K562 (cell line): Measurements from ENCODE around the gene ACTA2. TPM values are rescaled to one million over a fixed set of nuclear protein-coding genes. Genes with fewer than 3 reads are reported as not detected.

Source experiments
- ATAC-seq: fragments of 200-7000 bp; cut with Tn5 transposase; 3 replicates; pipeline ENCODE4 v1.9.1; 2020; ENCODE audit warnings: moderate library complexity
- BruUV-seq: library from RNA; stranded (reverse); fragments of 400-500 nt; replicated peaks from 2 replicates; lab custom pipeline; 2021; lab: Mats Ljungman, UMichigan
- CTCF ChIA-PET: fragments of 300-600 bp; formaldehyde crosslinking; extraction: SDS; loops from one replicate; lab custom pipeline; 2021; ENCODE audit warnings: low intra/inter-chr PET ratio; lab: Yijun Ruan, JAX
- POLR2A ChIA-PET: fragments of 300-600, 350-650 bp; sonication (Branson Sonifier 250); formaldehyde crosslinking; extraction: SDS; loops from one replicate; lab custom pipeline; 2021; ENCODE audit warnings: antibody characterized with exemption, inconsistent platforms; lab: Yijun Ruan, JAX
- DNase-seq, 4 experiments: peaks; one replicate each; pipeline versions ENCODE4 v3.0.0 to v3.0.0-alpha.2; 2011 to 2018; ENCODE audit warnings: low spot score in 3 of 4, mixed read lengths in 3 of 4; ENCODE audit errors: extremely low read depth in 1 of 4
- FAIRE-seq: peaks from 2 replicates; lab custom pipeline; 2011; peaks lifted over from hg19 to GRCh38; lab: Jason Lieb, UNC
- H2AFZ ChIP-seq: 2 replicates; pipeline ENCODE4 v1.6.0; 2011; ENCODE audit warnings: low read depth, low read length, control low read depth, inconsistent platforms
- H3K27ac ChIP-seq: fragments of 200-600 bp; 3 replicates; pipeline ENCODE4 v1.8.0; 2011; ENCODE audit warnings: low read depth, mild to moderate bottlenecking, control low read depth, inconsistent platforms, low read length, moderate library complexity, mixed read lengths; ENCODE audit errors: extremely low read depth
- H3K27me3 ChIP-seq, 2 experiments: fragments of 300-600 bp in 1 of 2; 2 replicates in 1 of 2; 3 replicates in 1 of 2; pipeline versions ENCODE4 v1.6.0 to v1.8.0; 2011; ENCODE audit warnings: inconsistent platforms in 2 of 2, low read length in 2 of 2, mild to moderate bottlenecking in 1 of 2, mixed read lengths in 1 of 2, moderate library complexity in 1 of 2; ENCODE audit not compliant: control insufficient read depth in 2 of 2, insufficient read depth in 2 of 2
- H3K36me3 ChIP-seq: fragments of 300-600 bp; 3 replicates; pipeline ENCODE4 v1.8.0; 2011; ENCODE audit warnings: mild to moderate bottlenecking, low read length, inconsistent platforms; ENCODE audit not compliant: control insufficient read depth, insufficient read depth
- H3K4me1 ChIP-seq, 2 experiments: fragments of 200-600 bp in 1 of 2; replicated peaks in 1 of 2; 2 replicates in 1 of 2; 3 replicates in 1 of 2; pipeline versions ENCODE4 v1.5.1 to v1.8.0; 2011; ENCODE audit warnings: inconsistent platforms in 2 of 2, low read length in 2 of 2, mild to moderate bottlenecking in 1 of 2, mixed read lengths in 1 of 2, moderate library complexity in 1 of 2; ENCODE audit not compliant: control insufficient read depth in 2 of 2, insufficient read depth in 2 of 2
- H3K4me2 ChIP-seq: 2 replicates; pipeline ENCODE4 v1.6.1; 2011; ENCODE audit warnings: low read length, control low read depth, inconsistent platforms, mixed read lengths; ENCODE audit not compliant: insufficient read depth
- H3K4me3 ChIP-seq: fragments of 200-600 bp; sonication (generic), shearing (Covaris generic); 2 replicates; pipeline ENCODE4 v1.5.1; 2016; ENCODE audit warnings: control low read depth, inconsistent platforms
- H3K79me2 ChIP-seq: fragments of 200-600 bp; 3 replicates; pipeline ENCODE4 v1.8.0; 2011; ENCODE audit warnings: low read length, inconsistent platforms; ENCODE audit not compliant: control insufficient read depth, insufficient read depth
- H3K9ac ChIP-seq, 2 experiments: 2 replicates each; pipeline versions ENCODE4 v1.6.0 to v1.6.1; 2011; ENCODE audit warnings: low read depth in 2 of 2, low read length in 2 of 2, control low read depth in 1 of 2, inconsistent platforms in 1 of 2, mild to moderate bottlenecking in 1 of 2, mixed read lengths in 1 of 2; ENCODE audit not compliant: insufficient read depth in 1 of 2
- H3K9me1 ChIP-seq: one replicate; pipeline ENCODE4 v1.6.0; 2011; ENCODE audit warnings: inconsistent platforms, mild to moderate bottlenecking, low read length, moderate library complexity; ENCODE audit not compliant: control insufficient read depth, insufficient read depth
- H3K9me3 ChIP-seq: replicated peaks from 2 replicates; pipeline ENCODE4 v1.5.1; 2011; ENCODE audit warnings: low read depth, low read length, inconsistent platforms; ENCODE audit not compliant: control insufficient read depth, insufficient read depth
- H4K20me1 ChIP-seq: replicated peaks from 2 replicates; pipeline ENCODE4 v1.6.1; 2011; ENCODE audit warnings: low read length, inconsistent platforms, mixed read lengths; ENCODE audit not compliant: control insufficient read depth, insufficient read depth
- CTBP1 ChIP-seq: fragments of 450-650 bp; IDR thresholded peaks from 2 replicates; pipeline ENCODE4 v1.6.1; 2016; ENCODE audit warnings: borderline replicate concordance
- EGR1 ChIP-seq: fragments of 450-650 bp; conservative IDR thresholded peaks from 2 replicates; pipeline ENCODE4 v1.6.1; 2017; ENCODE audit warnings: mild to moderate bottlenecking
- GATAD2A ChIP-seq: fragments of 450-650 bp; IDR thresholded peaks from 2 replicates; pipeline ENCODE4 v1.6.1; 2017
- GTF2A2 ChIP-seq: IDR thresholded peaks from 2 replicates; pipeline ENCODE4 v1.6.1; 2016; ENCODE audit warnings: mild to moderate bottlenecking, missing genetic modification characterization, missing compliant biosample characterization
- KAT2B ChIP-seq: IDR thresholded peaks from one replicate; pipeline ENCODE4 v1.6.1; 2012; ENCODE audit warnings: low read depth, mild to moderate bottlenecking, control low read depth, inconsistent platforms, low read length, moderate library complexity
- NCOA6 ChIP-seq: fragments of 450-650 bp; IDR thresholded peaks from 2 replicates; pipeline ENCODE4 v1.6.1; 2017; ENCODE audit warnings: mild to moderate bottlenecking
- NONO ChIP-seq, 2 experiments: fragments of 200-400 bp in 1 of 2; fragments of 450-650 bp in 1 of 2; formaldehyde crosslinking in 1 of 2; IDR thresholded peaks; 2 replicates each; pipeline ENCODE4 v1.6.1; 2017; ENCODE audit warnings: low read depth in 2 of 2, mild to moderate bottlenecking in 2 of 2, moderate library complexity in 2 of 2, low read length in 1 of 2
- POLR3A ChIP-seq: IDR thresholded peaks from 2 replicates; pipeline ENCODE4 v1.6.1; 2011; ENCODE audit warnings: borderline replicate concordance, mild to moderate bottlenecking, moderate library complexity; ENCODE audit not compliant: insufficient read length, insufficient read depth; ENCODE audit errors: extremely low read depth
- RB1 ChIP-seq: fragments of 450-650 bp; IDR thresholded peaks from 2 replicates; pipeline ENCODE4 v1.6.1; 2017; ENCODE audit warnings: low read depth, mild to moderate bottlenecking
- SUPT5H ChIP-seq: fragments of 450-650 bp; IDR thresholded peaks from 2 replicates; pipeline ENCODE4 v1.6.1; 2016
- ZNF184 ChIP-seq: sonication (generic); formaldehyde crosslinking; IDR thresholded peaks from 2 replicates; pipeline ENCODE4 v1.5.0; 2020; ENCODE audit warnings: missing genetic modification reagents
- ZNF212 ChIP-seq: fragments of 450-650 bp; formaldehyde crosslinking; IDR thresholded peaks from 2 replicates; pipeline ENCODE4 v1.4.0; 2020; ENCODE audit warnings: mild to moderate bottlenecking
- ZNF444 ChIP-seq: fragments of 250-450 bp; sonication (Bioruptor Pico); IDR thresholded peaks from 2 replicates; pipeline ENCODE4 v1.4.0; 2020; ENCODE audit warnings: mild to moderate bottlenecking, moderate library complexity
- ZNF586 ChIP-seq: fragments of 450-650 bp; formaldehyde crosslinking; conservative IDR thresholded peaks from 2 replicates; pipeline ENCODE4 v1.4.0; 2020; ENCODE audit warnings: mild to moderate bottlenecking, moderate library complexity
- WGBS: fragments of 100-300 bp; shearing (Covaris generic); methylation state at CpG from one replicate; pipeline ENCODE4 v1.1.6; 2016; ENCODE audit warnings: low coverage, mixed read lengths; ENCODE audit not compliant: insufficient coverage; ENCODE audit errors: missing lambda C conversion rate; 5-methylcytosine and 5-hydroxymethylcytosine counted together
- in situ Hi-C: fragments of 300-500 bp; cut with MboI; formaldehyde crosslinking; loops from 4 replicates; pipeline ENCODE4 v1.15.0; 2018; ENCODE audit warnings: inconsistent platforms, mixed read lengths
- intact Hi-C: fragments of 100-400 bp; cut with micrococcal nuclease; formaldehyde crosslinking; loops from 2 replicates; pipeline ENCODE4 v1.14.2; 2022
- polyA plus RNA-seq, 8 experiments: library from polyadenylated mRNA; depleted of rRNA in 4 of 8; stranded (reverse) in 5 of 8; unstranded in 3 of 8; fragments of >200 nt; fragmentation: Nextera tagmentation in 2 of 8; fragmentation: Illumina TruSeq in 1 of 8; extraction: Ambion mirVana in 2 of 8; extraction: Trizol in 1 of 8; gene quantifications; 2 replicates each; pipeline versions ENCODE4 v1.2.1 to v1.2.3, GENCODE V29; 2011 to 2014; ENCODE audit warnings: inconsistent platforms in 1 of 8, missing spikeins in 1 of 8
- total RNA-seq, 7 experiments: library from RNA; depleted of rRNA in 6 of 7; stranded (reverse); fragments of >200 nt in 6 of 7; fragmentation: Illumina TruSeq in 2 of 7; extraction: Trizol in 2 of 7; gene quantifications; 2 replicates each; pipeline versions ENCODE4 v1.2.1 to v1.2.3, GENCODE V29; 2011 to 2021; ENCODE audit warnings: low replicate concordance in 1 of 7
- TF ChIP-seq, protein P1 (sequence below): fragments of 250-450 bp; sonication (Bioruptor Pico); IDR thresholded peaks from 2 replicates; pipeline ENCODE4 v1.4.0; 2020

ACTA2 gene
- total and polyA plus RNA-seq, 9 of the 15 experiments (the other 6 are each of a cell fraction or from before 2014, with no cell fraction given): 0.15 to 1.0 (median 0.38) TPM; not detected in 3

GRCh38 chr10:88928254-88928653, 24.3 kb downstream of the ACTA2 start:
- no peak overlapping the region for H3K4me2 ChIP-seq
- POLR2A ChIA-PET: no interaction called here
- DNase-seq (no peak), ATAC-seq (no peak), FAIRE-seq (no peak)
- no TSS peak for BruUV-seq
- H4K20me1 ChIP-seq: no peaks in the 10 kb centered on the region
- CTCF ChIA-PET: interaction anchor here (0.7 kb wide), 1 partner anchor 887 kb away, joined by 3 read pairs; no protein-coding TSS in a partner anchor
- H3K79me2 ChIP-seq: no peaks in the 10 kb centered on the region
- no peak overlapping the region for H3K27ac ChIP-seq
- TF ChIP-seq ZNF184 (CRISPR knock-in tag) (no peak), POLR3A (no peak), ZNF212 (CRISPR knock-in tag) (no peak), GATAD2A (no peak), ZNF444 (no peak), ZNF586 (CRISPR knock-in tag) (no peak), CTBP1 (no peak), NCOA6 (no peak)
- no peaks in the 10 kb centered on the region for H3K27me3 ChIP-seq
- no peak overlapping the region for H3K4me3 ChIP-seq
- in situ Hi-C loops (no loop called here), intact Hi-C loops (no loop called here)
- H3K9me3 ChIP-seq: no peaks in the 10 kb centered on the region
- H3K36me3 ChIP-seq: no peaks in the 10 kb centered on the region
- no peak overlapping the region for H2AFZ ChIP-seq
- no peaks in the 10 kb centered on the region for H3K4me1 ChIP-seq
- 6% methylated on average over 2 of the region's 2 CpGs for WGBS
- H3K9me1 ChIP-seq: no peaks in the 10 kb centered on the region
- H3K9ac ChIP-seq: no peak overlapping the region

GRCh38 chr10:88927416-88927690, 25.2 kb downstream of the ACTA2 start:
- no peak overlapping the region for H3K4me3 ChIP-seq
- no peaks in the 10 kb centered on the region for H3K4me1 ChIP-seq
- whole genome bisulfite sequencing: 0% methylated on average over 2 of the region's 2 CpGs
- no peaks in the 10 kb centered on the region for H3K9me1 ChIP-seq
- no peak for ATAC-seq
- no peaks in the 10 kb centered on the region for H3K27me3 ChIP-seq
- no peak overlapping the region for H3K9ac ChIP-seq
- no peak overlapping the region for H3K4me2 ChIP-seq
- in situ Hi-C loops: no loop called here
- no TSS peak for BruUV-seq
- no peaks in the 10 kb centered on the region for H4K20me1 ChIP-seq
- H3K27ac ChIP-seq: no peak overlapping the region
- H3K36me3 ChIP-seq: no peaks in the 10 kb centered on the region
- H2AFZ ChIP-seq: no peak overlapping the region
- ChIA-PET POLR2A (no interaction called here), CTCF (no interaction called here)
- no peak for FAIRE-seq
- no peak for DNase-seq
- H3K79me2 ChIP-seq: no peaks in the 10 kb centered on the region
- intact Hi-C loops: no loop called here
- no peaks in the 10 kb centered on the region for H3K9me3 ChIP-seq
- TF ChIP-seq RB1: no peak
- no peak for TF ChIP-seq EGR1
- no peak for TF ChIP-seq NONO (IDR thresholded peaks at IDR 0.05; ENCODE audit: low read depth in 2 of 2, low read length in 1 of 2)
- no peak for TF ChIP-seq KAT2B
- no peak for TF ChIP-seq GTF2A2 (tag)
- no peak for TF ChIP-seq SUPT5H
- TF ChIP-seq, protein P1, sequence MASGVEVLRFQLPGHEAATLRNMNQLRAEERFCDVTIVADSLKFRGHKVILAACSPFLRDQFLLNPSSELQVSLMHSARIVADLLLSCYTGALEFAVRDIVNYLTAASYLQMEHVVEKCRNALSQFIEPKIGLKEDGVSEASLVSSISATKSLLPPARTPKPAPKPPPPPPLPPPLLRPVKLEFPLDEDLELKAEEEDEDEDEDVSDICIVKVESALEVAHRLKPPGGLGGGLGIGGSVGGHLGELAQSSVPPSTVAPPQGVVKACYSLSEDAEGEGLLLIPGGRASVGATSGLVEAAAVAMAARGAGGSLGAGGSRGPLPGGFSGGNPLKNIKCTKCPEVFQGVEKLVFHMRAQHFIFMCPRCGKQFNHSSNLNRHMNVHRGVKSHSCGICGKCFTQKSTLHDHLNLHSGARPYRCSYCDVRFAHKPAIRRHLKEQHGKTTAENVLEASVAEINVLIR (CRISPR knock-in tag): no peak
